GM18951 (cell line): ENCODE results near the gene MRPL53.
A peak's percentile ranks its signal among the peaks of the same experiment; 100 is the strongest.
"Not testable (repeated sequence)": the region's sequence is repeated elsewhere in the genome, so short reads cannot be mapped to it uniquely, and the experiment has no call there.

Experiments used
- POLR2A ChIP-seq: IDR thresholded peaks from 4 replicates; pipeline ENCODE4 v1.6.1; 2011; ENCODE audit warnings: mild to moderate bottlenecking; ENCODE audit not compliant: insufficient read length, insufficient read depth; ENCODE audit errors: extremely low read depth
- in situ Hi-C: fragments of 300-500 bp; cut with MboI; formaldehyde crosslinking; loops from one replicate; pipeline ENCODE4 v1.12.0; 2022; ENCODE audit warnings: low sequenced_read_pairs, mixed read lengths, inconsistent platforms; ENCODE audit not compliant: unreplicated experiment

Gene MRPL53

DNA sequence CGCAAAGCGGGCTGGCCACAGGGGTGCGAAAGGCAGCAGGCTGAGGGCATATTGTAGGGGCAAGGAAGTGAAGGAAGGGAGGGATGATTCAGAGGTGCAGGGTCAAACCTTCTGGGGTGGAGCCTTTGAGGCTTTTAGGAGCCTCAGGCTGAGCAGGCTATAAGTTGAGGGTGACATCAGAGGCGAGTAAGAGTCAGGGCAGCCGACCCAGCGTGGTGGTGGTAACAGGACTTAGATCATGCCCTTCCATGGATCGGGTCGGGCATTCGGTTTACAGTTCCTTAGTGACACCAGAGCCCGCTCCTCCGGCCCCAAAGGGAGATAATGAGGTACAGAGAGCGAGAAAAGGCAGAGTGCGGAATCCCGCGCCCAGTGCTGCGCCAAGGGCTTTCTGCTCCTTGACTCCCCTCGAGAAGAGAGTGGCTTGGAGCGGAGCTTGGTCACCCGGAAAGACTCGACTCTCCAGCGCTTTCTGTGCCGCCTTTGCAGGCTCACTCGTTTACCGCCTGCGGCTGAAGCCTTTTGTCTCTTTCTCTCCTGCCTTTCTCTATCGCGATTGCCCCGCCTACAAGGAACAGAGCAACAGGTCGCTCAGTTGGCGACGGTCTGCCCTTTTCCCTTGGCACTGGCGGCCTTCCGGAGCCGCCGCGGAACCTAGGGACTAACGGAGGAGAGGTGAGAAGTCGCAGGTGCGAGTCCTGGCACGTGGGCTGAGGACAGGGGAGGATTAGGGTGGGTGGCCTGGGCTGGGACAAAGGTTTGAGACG, 26.2 kb upstream of the MRPL53 start:
- in situ Hi-C loops = no loop called here

DNA sequence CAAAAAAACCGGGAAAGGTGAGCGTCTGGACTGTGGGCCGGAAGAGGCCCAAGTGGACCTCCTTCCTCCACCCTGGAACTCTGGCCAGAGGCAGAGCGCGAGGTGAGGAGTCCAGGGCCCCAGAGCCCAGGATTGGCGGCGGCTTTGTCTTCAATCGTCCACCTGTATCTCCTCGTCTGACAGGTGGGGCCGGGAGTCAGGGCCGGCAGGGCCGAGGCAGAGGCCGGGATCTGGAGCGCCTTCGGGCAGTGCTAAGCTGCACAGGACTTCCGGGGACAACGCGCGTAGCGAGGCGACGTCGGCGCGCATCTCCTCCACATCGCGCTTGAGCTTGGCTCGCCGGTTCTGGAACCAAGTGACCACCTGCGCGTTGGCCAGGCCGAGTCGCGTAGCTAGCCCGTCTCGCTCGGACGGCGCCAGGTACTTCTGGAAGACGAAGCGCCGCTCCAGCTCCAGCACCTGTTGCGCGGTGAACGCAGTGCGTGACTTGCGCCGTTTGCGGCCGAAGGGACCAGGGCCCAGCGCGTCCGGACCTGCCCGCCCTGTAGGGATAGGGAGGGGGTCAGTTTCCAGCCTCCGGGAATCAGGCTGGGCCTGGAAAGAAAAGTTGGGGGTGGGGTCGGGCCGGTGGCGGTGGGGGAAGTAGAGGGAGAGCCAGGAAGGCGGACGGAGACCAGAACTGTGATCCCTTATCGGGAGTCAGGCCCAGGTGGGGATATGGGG, 25.5 kb upstream of the MRPL53 start:
- in situ Hi-C loops = no loop called here
- TF ChIP-seq POLR2A = peak; percentile 54

More for the DNA sequence above, 26.2 kb upstream of the MRPL53 start:
- TF ChIP-seq POLR2A = no peak

DNA sequence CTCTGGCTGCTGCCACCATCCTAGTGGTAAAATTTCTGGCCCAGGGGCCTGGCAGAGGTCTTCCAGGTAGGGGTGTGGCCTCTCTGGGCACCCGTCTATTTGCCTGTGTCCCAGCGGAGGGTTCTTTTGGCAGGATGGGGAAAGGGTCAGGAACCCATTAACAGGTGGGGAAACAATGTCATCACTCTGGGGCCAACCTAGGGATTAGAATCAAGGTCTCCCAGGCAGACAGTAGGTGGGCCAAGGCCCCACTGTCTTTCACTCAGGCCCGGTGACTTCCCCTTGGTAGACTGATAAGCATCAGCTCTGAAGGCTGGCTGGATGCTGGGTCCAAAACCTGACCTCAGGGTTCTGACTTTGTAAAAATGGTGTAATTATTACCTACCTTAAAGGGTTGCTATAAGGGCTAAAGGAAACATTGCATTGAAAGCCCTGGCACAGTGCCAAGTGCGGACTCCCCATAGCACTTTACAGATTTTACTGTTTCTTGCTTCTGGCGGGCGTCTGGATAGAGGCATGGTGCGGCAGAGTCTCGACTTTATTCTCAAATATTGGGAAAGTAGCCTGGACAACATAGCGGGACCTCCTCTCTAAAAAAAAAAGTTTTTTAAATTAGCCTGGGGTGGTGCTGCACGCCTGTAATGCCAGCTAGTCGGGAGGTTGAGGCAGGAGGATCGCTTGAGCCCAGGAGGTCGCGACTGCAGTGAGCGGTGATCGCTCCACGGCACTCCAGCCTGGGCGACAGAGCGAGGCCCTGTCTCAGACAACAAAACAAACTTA, 24.7 kb upstream of the MRPL53 start:
- in situ Hi-C loops = no loop called here
- no peak for TF ChIP-seq POLR2A

DNA sequence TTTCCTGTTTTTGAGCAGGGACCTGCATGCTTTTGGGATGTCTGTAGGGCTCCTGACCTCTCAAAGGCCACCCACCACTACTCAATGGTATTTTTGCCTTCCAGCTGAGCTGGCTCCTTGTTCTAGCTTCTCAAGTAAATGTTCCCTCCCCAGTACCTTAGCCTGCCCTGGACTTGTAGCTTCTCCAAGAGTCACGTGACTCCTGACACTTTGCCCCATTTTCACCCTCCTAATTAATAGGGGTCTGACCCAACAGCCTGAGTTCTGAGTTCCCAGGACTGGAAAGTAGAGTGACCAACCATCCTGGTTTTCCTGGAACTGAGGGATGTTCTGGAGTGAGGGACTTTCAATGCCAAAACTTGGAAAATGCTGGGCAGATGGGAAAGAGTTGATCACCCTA, 23.0 kb upstream of the MRPL53 start:
- in situ Hi-C loops = no loop called here
- TF ChIP-seq POLR2A = no peak

DNA sequence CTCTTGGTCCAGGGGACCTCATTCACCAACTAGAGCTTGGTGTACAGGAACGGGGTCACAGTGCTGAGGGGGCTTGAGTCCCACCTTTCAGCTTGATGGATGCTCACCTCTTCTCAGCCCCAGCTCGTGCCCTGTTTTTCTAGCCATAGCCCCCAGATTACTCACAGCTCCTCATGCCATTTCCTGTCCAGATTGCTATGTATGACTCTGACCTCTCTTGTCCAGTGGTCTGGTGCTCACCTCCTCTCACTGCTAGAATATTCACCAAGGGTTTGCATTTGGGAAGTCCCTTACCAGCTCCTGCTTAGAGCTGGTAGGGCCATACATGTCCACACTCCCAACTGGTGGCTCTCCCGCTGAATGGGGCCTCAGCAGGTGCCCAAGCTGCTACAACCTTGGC, 21.1 kb upstream of the MRPL53 start:
- in situ Hi-C loops = no loop called here
- TF ChIP-seq POLR2A = no peak

DNA sequence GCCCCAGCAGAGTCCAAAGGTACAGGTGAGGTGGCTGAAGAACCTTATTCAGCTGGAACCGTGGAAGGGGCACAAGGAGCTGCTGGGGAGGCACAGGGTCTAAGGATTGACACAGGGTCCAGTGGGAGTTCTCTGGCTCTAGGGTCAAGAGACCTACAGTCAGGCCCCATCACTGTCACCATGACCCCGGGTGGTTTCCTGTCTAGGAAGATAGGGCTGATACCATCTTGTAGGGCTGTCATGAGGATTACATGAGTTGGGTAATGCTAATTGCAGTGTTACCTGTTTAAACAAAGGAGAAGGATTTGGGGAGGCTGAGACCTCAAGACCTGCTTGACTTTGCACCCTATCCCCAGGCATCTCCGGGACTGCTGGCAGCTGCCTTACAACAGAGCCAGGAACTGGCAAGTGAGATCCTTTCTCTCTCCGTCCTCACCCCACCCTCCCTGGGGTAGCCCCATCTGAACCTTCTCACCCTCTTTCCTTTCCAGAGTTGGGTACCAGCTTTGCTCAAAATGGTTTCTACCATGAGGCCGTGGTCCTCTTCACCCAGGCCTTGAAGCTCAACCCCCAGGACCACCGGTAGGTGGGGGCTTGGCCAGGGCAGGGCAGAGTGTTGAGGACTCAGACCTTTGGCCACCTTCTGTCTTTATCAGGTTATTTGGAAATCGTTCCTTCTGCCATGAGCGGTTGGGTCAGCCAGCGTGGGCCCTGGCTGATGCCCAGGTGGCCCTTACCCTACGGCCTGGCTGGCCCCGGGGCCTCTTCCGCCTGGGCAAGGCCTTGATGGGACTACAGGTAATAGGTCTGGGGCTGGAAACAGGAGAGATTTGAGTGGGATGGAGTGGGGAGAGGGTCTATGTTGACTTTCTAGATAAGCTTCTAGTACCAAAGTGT, 19.4 kb upstream of the MRPL53 start:
- TF ChIP-seq POLR2A = no peak
- in situ Hi-C loops = no loop called here

DNA sequence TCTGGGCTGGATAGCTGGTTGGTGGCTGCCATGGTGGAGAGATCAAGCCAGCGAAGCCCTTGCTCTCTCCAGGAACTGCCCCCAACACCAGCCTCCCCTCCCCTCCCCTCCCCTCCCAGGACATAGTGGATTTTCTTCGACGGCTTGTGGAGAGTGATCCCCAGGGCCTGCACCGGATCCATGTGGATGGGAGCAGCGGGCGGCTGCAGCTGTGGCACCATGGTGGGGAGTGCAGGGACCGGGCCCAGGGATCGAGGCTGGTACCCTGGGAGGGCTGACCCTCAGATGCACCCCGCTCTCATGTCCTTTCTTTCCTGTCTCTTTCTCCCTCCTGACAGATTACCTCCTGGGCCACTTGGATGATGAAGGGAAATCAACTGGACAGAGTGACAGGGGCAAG, 17.4 kb upstream of the MRPL53 start:
- in situ Hi-C loops = no loop called here
- TF ChIP-seq POLR2A = no peak

DNA sequence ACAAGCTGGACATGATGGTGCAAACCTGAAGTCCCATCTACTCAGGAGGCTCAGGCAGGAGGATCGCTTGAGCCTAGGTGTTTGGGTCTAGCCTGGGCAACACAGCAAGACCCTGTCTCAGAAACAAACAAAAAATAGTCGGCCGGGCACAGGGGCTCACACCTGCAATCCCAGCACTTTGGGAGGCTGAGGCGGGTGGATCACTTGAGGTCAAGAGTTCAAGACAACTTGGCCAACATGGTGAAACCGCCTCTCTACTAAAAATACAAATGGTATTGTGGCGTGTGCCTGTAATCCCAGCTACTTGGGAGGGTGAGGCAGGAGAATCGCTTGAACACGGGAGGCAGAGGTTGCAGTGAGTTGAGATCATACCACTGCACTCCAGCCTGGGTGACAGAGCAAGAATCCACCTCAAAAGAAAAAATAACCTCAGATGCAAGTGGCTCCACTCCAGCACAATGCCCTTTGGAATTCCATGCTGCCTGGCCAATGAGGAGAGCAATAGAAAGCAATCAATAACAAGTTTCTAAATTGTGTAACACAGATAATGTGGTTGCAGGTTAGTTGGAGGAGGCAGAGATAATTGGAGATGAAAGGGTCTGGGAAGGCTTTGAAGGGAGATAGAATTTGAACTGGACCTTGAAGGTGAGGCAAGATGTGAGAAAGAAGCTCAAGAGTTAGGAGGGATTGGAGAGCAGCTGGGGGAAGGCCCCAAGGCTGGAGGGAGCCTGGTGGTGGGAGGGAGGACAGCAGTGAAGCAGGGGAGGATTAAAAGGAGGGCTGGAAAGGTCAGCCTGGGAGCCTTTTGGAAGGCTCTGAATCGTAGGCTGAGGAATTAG, 16.4 kb upstream of the MRPL53 start:
- in situ Hi-C loops = no loop called here
- no peak for TF ChIP-seq POLR2A

DNA sequence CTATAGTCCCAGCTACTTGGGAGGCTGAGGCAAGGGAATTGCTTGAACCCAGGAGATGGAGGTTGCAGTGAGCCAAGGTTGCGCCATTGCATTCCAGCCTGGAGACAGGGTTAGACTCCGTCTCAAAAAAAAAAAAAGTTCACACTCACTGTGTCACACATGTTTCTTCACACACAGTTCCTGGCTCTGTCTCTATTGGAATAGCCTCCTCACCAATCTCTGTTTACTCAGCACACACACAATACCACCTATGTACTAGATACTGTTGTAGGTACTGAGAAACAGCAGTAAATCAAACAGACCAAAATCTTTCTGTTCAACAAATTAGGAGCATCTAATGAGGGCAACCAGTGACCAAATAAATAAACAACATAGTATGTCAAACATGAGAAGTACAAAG, 13.7 kb upstream of the MRPL53 start:
- TF ChIP-seq POLR2A = no peak
- in situ Hi-C loops = no loop called here

DNA sequence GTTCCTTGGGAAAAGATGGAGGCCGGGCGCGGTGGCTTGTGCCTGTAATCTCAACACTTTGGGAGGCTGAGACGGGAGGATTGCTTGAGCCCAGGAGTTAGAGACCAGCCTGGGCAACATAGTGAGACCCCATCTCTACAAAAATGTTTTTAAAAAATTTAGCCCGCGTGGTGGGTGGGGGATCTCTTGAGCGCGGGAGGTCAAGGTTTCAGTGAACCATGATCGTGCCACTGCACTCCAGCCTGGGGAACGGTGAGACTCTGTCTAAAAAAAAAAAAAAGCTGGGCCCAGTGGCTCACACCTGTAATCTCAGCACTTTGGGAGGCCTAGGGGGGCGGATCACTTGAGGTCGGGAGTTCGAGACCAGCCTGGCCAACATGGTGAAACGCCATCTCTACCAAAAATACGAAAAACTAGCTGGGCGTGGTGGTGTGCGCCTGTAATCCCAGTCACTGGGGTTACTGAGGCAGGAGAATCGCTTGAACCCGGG, 11.2 kb upstream of the MRPL53 start:
- in situ Hi-C loops = not testable (repeated sequence)

DNA sequence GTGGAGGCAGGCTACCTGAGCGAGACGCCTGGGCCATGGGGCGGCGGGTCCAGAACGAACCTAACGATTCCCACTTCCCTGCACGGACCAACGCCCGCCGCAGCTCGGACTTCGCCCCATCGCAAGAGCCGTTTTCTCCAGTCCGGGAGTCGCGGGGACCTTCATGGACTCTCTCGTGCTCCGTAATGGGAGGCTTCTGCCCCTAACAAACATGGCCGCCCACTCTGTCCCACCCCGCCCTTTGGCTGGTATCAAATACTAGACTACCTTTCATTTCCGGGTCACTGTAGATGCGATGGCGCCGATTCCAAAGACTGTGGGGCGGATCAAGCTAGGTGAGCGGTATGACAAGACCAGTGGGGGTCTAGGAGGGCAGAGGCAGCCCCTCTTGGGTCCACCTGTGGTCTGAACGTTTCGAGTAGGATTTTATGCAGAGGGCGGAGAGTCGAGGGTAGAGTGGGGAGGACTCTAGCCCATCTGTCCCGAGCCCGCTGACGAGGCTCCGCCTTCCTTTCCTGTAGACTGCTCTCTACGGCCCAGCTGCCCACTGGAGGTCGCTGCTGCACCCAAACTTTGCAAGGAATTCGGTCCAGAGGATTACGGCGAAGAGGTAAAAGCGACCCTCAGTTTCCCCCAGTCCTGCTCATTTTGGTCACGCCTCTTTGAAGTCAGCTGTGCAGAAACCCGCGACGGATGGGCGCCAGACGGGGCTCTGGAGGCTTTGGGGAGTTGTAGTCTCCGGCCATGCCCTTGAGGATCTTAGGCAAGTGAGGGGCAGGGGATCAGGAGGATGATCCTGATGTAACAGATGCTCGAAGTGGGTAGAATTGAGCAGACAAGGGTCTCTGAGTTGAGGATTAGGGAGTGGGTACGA, 10.6 kb upstream of the MRPL53 start, which contains the start of the genes CCDC142 and TTC31:
CCDC142 (minus strand) TSS at position 198 of the 874 bp plus-strand sequence; CDS start at position 37, 161 bp downstream.
TTC31 (plus strand) TSS at position 281 of the 874 bp plus-strand sequence; CDS start at position 296, 15 bp downstream.
- TF ChIP-seq POLR2A = peak; percentile 77

More for the DNA sequence above, 10.6 kb upstream of the MRPL53 start, which contains the start of the genes CCDC142 and TTC31:
- in situ Hi-C loops = no loop called here
